ENCODE data around the gene SRRM3.
"Not testable (repeated sequence)": the region's sequence is repeated elsewhere in the genome, so short reads cannot be mapped to it uniquely, and the experiment has no call there.

The SRRM3 gene

DNA sequence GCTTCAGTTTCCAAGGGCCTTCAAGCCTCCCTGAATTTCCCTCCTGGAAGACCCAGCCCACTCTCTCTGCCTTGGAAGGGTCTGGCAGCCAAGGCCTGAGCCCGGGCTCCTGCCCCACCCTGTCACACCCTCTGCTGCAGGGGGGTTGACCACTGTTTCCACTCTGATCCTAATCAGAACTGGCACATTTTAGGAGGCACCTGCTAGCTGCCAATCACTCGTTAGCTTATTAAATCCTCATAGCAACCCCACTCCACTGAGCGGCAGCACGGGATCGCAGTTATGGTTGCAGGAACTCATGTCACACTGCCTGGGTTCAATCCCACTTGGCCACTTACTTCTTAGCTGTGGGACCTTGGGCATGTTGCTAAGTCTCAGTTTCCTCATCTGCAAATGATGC, 113.7 kb downstream of the SRRM3 start:
- DNase-seq (ENCODE audit: low spot score) = no peak

DNA sequence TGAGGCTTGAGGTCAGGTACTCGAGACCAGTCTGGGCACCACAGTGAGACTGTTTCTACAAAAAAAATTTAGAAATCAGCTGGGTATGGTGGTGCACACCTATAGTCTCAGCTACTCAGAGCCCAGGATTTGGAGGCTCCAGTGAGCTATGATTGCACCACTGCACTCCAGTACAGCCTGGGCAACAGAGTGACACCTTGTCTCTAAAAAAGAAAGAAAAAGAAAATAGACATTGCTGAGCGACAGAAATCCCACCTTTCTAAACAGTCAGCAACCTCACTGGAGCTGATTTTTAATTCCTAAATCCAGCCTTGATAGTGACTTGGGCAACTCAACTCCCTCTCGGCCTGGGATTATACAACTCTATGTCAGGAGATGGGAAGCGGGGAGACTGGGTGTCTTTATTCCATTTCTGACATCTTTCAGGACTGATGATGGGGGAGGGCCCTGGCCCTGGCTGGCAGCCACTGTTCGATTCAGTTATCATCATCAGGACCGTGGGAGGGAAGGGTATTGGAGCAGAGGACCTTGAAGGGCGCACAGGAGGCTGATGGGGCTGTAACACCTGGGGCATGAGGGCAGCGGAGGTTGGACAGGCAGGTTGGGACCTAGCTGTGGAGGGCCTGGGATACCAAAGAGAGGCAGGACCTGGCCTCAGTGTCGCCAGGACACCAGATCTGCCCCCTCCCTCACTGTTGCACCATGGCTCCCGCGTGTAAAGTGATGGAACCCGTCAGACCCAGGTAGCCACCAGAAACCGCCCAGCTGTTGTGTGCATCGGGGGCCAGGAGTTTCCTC, 115.5 kb downstream of the SRRM3 start:
- DNase-seq (ENCODE audit: low spot score) = no peak

DNA sequence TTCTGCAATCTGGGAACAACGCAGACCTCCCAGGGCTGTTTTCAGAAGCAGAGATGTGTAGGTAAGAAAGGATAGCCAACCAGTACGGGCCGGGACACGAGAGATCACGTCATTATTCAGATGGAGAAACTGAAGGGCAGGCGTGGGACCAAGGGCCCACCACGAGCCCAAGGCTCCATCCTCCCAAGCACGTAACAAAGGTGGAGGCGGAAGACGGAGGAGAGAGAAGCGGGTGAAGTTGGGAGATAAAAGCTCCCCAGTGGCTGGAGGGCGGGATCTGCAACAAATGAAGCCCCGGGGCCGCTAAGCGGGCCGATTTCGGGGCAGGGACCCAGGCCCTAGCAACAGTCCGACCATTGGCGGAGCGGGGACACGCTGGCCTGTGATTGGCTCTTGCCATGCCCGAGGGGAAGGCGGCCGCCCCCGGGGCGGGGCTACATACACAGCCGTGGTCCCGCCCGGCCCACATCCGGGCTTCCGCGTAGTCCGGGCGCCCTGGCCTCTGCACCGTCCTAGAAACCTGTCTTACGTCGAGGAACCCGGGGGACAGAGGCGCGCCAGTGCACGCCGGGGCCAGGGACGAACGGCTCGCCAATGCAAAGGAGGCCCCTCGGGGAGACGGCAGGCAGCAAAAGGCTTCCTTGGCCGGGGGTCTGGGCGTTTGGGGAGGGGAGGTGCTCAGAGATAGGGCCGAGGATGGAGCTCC, 116.2 kb downstream of the SRRM3 start:
- peak; percentile 95 for DNase-seq (ENCODE audit: low spot score)

DNA sequence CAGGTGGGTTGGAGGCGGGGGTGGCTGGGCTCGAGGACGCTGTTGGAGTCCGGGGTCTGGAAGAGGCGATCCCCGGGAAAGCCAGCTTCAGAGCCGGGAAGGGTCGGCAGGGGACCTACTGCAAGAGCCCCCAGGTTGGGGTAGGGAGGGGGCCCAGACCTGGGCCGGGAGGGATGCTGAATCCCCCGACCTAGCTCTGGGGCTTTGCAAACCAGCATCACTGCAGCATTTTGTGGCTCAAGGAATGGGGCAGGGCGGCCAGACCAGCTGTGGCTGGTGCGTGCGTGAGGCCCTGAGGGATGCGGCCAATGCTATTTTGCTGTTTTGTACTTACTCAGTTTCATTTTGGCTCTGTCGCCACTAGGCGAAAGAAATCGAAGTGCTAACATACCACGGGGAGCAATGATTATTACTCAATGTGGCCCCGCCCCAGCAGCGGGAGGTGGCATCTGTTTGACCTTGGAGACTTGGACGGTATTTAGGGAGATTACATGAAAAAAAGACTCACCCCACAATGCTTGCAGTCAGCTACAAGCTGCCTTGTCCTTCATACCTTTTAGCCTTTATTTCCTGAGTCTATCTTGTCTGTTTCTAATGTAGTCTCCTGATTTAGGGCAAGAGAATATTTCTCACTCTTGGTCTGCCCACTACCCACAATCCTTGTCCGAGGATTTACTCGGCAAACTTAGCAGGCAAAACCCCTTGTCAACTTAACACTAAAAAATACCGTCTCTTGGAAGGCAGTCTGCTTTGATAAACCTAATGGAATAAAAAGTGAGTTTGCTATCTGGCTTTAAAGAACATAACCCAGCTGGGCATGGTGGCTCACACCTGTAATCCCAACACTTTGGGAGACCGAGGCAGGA, 117.0 kb downstream of the SRRM3 start:
- DNase-seq (ENCODE audit: low spot score) = peak; percentile 72

DNA sequence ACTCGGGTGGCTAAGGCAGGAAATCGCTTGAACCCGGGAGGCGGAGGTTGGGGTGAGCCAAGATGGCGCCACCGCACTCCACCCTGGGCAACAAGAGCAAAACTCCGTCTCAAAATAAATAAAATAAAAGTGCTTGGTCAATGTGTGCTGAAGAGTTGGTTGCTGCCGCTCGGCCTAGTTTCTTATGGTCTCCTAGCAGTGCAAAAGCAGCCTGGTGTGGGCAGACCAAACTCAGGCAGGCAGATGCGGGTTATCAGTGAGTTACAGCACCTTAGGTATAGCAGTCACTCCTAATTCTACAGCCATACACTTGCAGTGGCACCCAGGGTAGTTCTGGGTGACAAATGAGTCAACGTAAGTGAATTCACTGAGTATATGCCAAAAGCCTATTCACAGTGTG, 123.4 kb downstream of the SRRM3 start:
- DNase-seq (ENCODE audit: low spot score) = no peak

DNA sequence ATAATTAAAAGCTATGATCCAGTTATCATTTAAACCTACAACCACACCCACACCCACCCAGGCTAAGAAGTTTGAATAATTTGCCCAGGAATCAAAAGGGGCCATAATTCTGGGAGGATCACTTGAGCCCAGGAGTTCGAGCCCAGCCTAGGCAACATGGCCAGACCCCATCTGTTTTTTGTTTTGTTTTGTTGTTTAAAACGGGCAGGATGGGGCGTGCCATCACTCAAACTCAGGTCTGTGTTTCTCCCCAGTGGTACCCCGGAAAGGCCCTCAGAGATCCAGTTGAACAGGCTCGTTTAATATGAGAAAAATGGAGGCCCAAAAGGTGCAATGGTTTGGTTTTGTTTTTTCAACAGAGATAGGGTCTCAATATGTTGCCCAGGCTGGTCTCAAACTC, 124.1 kb downstream of the SRRM3 start:
- no peak for DNase-seq (ENCODE audit: low spot score)

DNA sequence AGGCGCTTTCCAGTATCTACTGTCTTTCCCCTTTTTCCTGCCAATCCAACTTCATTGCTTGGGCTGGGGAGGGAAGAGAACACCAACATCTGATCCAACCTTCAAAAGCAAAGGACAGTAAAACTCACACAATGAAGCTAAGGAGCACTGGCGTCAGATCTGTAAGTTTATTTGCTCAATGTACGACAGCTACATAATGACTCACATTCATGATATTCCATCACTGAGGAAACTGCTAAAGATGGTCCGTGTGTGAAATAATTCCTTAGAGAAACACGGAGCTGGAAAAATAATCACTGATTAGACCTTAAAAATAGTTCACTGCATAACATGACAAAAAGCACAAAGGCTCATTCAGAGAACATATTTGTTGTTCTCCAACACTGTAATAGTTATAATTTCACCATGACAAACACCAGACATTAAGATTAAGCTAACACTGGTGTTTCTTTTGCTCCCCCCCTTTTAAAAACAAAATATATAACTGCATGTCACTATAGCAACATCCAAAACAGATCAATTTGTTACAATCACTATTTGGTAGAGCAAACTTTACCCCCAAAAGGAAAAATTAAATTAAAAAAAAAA, 125.0 kb downstream of the SRRM3 start:
- no peak for DNase-seq (ENCODE audit: low spot score)

DNA sequence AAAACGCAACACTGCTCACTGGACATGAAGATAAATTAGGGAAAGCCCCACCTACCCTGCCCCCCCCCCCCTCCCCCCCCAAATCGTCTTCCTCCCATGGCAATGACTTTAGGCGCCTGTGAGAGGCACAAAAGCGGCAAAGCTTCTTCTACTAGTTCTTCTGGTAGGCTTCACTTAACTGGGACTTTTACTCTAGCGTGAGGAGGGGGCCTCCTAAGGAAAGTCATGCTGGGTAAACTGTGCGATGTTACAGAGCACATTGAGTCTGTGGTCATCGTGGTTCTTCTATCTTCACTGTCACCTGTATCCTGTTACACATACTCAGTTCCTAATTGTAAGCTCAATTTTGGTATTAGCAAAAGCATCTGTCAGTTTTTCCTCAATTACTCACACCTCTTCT, 125.9 kb downstream of the SRRM3 start:
- no peak for DNase-seq (ENCODE audit: low spot score)

DNA sequence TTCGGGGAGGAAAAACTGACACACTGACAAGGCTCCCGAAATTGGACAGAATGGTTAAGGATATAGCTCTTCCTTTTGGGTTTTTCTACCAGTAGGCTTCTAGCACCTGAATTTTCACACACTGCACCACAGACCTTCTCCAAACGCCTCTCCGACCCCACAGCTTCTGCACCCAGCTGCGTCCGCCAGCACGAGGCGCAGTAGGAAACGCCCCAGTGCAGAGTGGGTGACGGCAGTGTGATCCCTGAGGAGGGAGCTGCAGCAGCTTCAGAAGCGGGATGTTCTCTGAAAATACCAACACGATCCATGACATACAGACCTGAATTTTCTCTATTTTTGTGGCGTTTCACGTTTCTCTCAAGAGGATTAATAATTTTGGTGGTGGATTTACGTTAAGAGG, 126.7 kb downstream of the SRRM3 start:
- no peak for DNase-seq (ENCODE audit: low spot score)

DNA sequence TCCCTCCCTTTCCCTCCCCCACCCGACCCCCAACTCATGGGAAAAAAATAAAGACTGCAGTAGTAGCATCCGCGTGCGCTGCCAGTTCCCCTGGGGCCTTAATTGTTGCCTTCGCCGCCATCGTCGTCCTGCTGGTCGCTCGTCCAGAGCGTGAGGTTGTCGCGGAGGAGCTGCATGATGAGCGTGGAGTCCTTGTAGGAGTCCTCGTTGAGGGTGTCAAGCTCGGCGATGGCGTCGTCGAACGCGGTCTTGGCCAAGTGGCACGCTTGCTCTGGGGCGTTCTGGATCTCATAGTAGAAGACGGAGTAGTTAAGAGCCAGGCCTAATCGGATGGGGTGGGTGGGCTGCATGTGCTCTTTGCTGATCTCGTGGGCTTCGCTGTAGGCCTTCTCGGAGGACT, 127.8 kb downstream of the SRRM3 start:
- no peak for DNase-seq (ENCODE audit: low spot score)

DNA sequence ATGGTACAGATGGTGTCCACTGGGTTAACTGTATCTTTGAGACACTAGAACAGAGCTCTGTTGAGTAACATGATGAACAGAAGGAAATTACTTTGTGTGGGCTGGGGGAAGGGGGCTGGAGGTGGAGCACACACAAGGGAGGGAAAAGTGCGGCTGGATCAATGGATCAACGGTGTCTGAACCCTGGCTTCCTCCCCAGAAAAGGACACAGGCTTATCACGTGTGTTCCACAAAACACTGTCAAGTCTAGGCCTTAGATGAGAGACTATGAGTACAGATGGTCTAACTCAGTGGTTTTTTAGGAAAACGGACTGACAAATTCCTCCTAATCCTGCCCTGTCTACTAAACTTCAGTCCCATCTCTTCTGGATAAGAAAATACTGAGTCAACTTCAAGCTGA, 128.6 kb downstream of the SRRM3 start:
- DNase-seq (ENCODE audit: low spot score) = no peak

DNA sequence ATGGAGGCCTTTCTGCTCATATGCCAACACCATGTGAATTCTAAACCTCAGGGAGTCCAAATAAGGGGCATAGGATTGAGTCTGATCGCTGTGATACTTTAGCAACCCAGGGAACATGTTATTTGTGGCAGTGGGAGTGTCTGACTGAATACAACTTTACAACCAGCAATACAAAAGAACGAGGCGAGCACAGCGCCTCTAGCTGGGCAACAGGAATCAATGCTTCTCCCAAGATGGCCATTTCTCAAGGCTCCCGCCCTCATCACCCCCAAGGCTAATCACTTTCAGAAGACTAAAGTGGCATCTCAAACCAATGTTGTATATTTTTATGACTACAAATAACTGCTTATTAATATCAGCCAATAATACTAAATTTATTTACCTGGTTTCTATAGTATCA, 129.0 kb downstream of the SRRM3 start:
- no peak for DNase-seq (ENCODE audit: low spot score)

DNA sequence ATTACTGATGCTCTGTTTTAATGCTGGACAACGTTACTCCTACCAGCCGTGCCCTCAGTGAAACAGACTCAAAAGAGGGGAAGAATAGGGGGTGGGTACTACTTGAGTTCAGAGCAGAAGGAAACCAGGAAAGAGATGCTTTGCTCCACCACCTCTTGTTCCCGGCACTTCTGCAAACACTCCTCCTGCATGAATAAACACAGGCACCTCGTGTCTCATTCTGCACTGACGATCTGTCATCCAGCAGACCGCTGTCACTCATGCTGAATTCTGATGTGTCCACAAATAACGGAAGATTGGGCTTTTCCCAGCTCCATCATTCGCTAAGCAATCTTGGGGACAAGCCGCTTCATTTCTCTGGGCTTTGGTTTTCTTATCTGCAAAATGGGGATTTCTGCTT, 130.4 kb downstream of the SRRM3 start:
- DNase-seq (ENCODE audit: low spot score) = no peak

DNA sequence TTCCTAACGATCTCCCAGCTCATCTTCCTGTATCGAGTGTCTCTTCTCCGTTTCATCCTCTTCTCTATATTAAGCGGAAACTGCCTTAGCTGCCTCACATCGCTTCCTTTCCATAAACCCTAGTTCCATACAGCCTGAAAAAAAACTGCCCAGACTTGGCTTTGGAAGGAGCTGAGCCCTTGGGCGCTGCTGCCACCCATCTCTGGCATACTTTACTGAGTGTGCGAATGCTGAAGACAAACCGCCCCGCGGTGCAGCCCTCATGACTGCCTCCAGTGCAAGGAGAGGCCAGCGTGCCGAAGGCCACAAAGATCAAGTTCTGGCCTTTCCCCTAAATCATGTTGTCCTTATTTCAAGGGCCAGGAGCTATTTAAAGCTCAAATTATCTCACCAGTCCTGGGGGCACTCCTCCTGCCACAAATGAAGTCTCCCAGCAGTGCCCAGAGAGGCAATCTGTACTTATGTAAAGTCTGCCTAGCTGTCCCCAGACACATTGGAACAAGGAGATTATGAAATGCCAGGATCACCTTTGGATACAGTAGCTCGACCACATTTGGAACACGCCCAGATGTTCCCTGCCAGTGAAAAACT, 131.9 kb downstream of the SRRM3 start:
- DNase-seq (ENCODE audit: low spot score) = no peak

DNA sequence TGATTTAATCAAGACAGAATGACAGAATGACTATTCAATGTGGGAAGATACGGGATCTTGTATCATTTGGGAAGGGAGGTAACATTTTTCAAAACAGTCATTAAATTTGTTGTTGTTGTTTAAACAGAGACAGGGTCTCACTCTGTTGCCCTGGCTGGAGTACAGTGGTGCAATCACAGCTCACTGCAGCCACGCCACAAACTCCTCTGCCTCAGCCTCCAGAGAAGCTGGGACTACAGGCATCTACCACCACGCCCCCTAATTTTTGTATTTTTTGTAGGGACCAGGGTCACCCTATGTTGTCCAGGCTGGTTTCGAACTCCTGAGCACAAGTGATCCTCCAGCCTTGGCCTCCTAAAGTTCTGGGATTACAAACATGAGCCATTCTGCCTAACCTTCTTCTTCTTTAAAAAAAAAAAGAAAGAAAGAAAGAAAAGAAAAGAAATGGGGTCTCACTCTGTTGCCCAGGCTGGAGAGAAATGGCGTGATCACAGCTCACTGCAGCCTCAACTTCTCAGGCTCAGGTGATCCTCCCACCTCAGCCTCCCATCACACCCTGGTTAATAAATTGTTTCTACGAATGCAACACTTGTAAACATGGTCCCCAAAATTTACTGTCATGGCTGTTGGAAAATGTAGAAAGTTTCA, 132.7 kb downstream of the SRRM3 start:
- no peak for DNase-seq (ENCODE audit: low spot score)

DNA sequence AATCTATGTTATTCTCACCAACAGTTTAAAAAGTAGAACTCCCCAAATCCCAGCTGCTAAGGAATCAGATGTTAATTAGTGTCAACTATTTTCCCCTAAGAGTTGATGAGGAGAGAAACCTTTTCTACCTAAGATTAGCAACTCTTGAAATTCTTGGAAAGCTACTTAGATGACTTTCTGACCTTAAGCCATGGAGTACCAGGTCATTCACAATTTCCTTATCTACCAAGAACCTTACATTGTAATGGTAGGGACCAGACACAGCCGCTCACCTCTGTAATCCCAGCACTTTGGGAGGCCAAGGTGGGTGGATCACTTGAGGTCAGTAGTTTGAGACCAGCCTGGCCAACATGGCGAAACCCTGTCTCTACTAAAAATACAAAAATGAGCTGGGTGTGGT, 133.7 kb downstream of the SRRM3 start:
- not testable (repeated sequence) for DNase-seq (ENCODE audit: low spot score)

DNA sequence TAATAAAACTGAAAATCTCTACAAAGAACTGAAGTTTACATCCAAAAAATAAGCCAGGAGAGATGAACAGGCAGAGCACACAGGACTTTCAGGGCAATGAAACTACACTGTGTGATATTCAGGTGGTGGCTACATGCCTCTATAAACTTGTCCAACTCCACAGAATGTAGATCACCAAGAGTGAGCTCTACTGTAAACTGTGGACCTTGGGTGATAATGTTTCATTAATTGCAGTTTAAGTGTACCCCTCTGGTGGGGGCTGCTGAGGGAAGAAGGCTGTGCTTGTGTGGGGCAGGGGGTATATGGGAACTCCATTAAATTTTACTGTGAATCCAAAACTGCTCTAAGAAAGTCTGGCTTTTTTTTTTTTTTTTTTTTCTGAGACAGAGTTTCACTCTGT, 134.4 kb downstream of the SRRM3 start:
- no peak for DNase-seq (ENCODE audit: low spot score)
